HEK293 (cell line): ENCODE data around the gene BMAL1.

ENCODE experiments used
- GLI4 ChIP-seq: fragments of 450-650 bp; formaldehyde crosslinking; IDR thresholded peaks from 2 replicates; pipeline ENCODE4 v1.5.1; 2016; ENCODE audit warnings: missing biosample characterization, missing genetic modification characterization
- MZF1 ChIP-seq: fragments of 450-650 bp; formaldehyde crosslinking; IDR thresholded peaks from 2 replicates; pipeline ENCODE4 v1.5.1; 2017; ENCODE audit warnings: missing biosample characterization, missing genetic modification characterization, borderline replicate concordance
- ZBTB20 ChIP-seq: fragments of 450-650 bp; formaldehyde crosslinking; IDR thresholded peaks from 2 replicates; pipeline ENCODE4 v1.5.1; 2016; ENCODE audit warnings: missing biosample characterization, missing genetic modification characterization
- ZBTB48 ChIP-seq: fragments of 450-650 bp; formaldehyde crosslinking; IDR thresholded peaks from 2 replicates; pipeline ENCODE4 v1.5.1; 2016; ENCODE audit warnings: missing biosample characterization, missing genetic modification characterization
- ZNF274 ChIP-seq, 2 experiments: fragments of 200-500 bp in 1 of 2; fragments of 450-650 bp in 1 of 2; sonication (Bioruptor generic) in 1 of 2; formaldehyde crosslinking in 1 of 2; IDR thresholded peaks; 2 replicates each; pipeline versions ENCODE4 v1.5.1 to v1.6.1; 2014 to 2016; ENCODE audit warnings: borderline replicate concordance in 1 of 2, inconsistent platforms in 1 of 2, low read length in 1 of 2, missing biosample characterization in 1 of 2, missing genetic modification characterization in 1 of 2
- ZNF394 ChIP-seq: fragments of 450-650 bp; formaldehyde crosslinking; IDR thresholded peaks from 2 replicates; pipeline ENCODE4 v1.5.1; 2016; ENCODE audit warnings: missing biosample characterization, missing genetic modification characterization, mild to moderate bottlenecking, moderate library complexity, borderline replicate concordance
- ZNF416 ChIP-seq: fragments of 450-650 bp; formaldehyde crosslinking; IDR thresholded peaks from 2 replicates; pipeline ENCODE4 v1.5.1; 2016; ENCODE audit warnings: missing biosample characterization, missing genetic modification characterization
- ZNF701 ChIP-seq: fragments of 450-650 bp; formaldehyde crosslinking; IDR thresholded peaks from 2 replicates; pipeline ENCODE4 v1.5.1; 2016; ENCODE audit warnings: missing biosample characterization, missing genetic modification characterization
- ZNF785 ChIP-seq: fragments of 450-650 bp; formaldehyde crosslinking; IDR thresholded peaks from 2 replicates; pipeline ENCODE4 v1.5.1; 2016; ENCODE audit warnings: missing biosample characterization, missing genetic modification characterization
- TF ChIP-seq, protein P1 (sequence below): fragments of 450-650 bp; formaldehyde crosslinking; IDR thresholded peaks from 2 replicates; pipeline ENCODE4 v1.5.1; 2016; ENCODE audit warnings: missing biosample characterization, missing genetic modification characterization
- TF ChIP-seq, protein P2 (sequence below): fragments of 450-650 bp; formaldehyde crosslinking; IDR thresholded peaks from 2 replicates; pipeline ENCODE4 v1.5.1; 2016; ENCODE audit warnings: missing biosample characterization, missing genetic modification characterization
- TF ChIP-seq, protein P3 (sequence below): fragments of 450-650 bp; formaldehyde crosslinking; IDR thresholded peaks from 2 replicates; pipeline ENCODE4 v1.5.1; 2016; ENCODE audit warnings: missing biosample characterization, missing genetic modification characterization, low read depth
- TF ChIP-seq, protein P4 (sequence below): sonication (generic); formaldehyde crosslinking; IDR thresholded peaks from 2 replicates; pipeline ENCODE4 v1.8.1; 2022; ENCODE audit warnings: mild to moderate bottlenecking, moderate library complexity, missing genetic modification reagents

DNA sequence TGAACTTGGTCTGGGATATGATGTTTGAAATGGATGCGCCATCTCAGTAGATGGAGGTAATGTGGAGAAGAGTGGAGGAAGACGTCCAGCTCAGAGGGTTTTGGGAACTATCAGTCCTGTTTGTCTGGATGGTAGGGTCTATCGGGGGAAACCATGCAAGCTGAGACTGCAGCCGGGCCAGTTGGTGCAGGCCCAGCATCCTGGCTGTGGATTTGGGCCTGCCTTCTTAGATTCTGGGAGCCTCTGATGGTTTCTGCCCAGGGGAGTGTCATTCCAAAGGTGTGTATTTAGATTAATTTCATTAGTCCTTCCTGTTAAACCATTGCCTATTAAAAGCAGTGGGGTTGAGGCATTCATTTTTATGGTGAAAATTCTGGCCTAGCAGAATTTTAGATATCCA, 31.6 kb downstream of the BMAL1 start:
- TF ChIP-seq, protein P1, sequence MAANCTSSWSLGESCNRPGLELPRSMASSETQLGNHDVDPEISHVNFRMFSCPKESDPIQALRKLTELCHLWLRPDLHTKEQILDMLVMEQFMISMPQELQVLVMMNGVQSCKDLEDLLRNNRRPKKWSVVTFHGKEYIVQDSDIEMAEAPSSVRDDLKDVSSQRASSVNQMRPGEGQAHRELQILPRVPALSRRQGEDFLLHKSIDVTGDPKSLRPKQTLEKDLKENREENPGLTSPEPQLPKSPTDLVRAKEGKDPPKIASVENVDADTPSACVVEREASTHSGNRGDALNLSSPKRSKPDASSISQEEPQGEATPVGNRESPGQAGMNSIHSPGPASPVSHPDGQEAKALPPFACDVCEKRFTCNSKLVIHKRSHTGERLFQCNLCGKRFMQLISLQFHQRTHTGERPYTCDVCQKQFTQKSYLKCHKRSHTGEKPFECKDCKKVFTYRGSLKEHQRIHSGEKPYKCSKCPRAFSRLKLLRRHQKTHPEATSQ (tag by site-specific recombination), result no peak
- no peak for TF ChIP-seq GLI4 (tag by site-specific recombination)
- TF ChIP-seq, protein P2, sequence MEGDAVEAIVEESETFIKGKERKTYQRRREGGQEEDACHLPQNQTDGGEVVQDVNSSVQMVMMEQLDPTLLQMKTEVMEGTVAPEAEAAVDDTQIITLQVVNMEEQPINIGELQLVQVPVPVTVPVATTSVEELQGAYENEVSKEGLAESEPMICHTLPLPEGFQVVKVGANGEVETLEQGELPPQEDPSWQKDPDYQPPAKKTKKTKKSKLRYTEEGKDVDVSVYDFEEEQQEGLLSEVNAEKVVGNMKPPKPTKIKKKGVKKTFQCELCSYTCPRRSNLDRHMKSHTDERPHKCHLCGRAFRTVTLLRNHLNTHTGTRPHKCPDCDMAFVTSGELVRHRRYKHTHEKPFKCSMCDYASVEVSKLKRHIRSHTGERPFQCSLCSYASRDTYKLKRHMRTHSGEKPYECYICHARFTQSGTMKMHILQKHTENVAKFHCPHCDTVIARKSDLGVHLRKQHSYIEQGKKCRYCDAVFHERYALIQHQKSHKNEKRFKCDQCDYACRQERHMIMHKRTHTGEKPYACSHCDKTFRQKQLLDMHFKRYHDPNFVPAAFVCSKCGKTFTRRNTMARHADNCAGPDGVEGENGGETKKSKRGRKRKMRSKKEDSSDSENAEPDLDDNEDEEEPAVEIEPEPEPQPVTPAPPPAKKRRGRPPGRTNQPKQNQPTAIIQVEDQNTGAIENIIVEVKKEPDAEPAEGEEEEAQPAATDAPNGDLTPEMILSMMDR, result no peak
- TF ChIP-seq ZBTB48 (tag by site-specific recombination), result no peak
- TF ChIP-seq ZBTB20, result no peak
- TF ChIP-seq ZNF274 (IDR thresholded peaks at IDR 0.05; ENCODE audit: low read length), result no peak
- TF ChIP-seq ZNF274 (tag by site-specific recombination; IDR thresholded peaks at IDR 0.05; ENCODE audit: borderline replicate concordance), result no peak
- TF ChIP-seq ZNF785 (tag by site-specific recombination), result no peak
- TF ChIP-seq, protein P3, sequence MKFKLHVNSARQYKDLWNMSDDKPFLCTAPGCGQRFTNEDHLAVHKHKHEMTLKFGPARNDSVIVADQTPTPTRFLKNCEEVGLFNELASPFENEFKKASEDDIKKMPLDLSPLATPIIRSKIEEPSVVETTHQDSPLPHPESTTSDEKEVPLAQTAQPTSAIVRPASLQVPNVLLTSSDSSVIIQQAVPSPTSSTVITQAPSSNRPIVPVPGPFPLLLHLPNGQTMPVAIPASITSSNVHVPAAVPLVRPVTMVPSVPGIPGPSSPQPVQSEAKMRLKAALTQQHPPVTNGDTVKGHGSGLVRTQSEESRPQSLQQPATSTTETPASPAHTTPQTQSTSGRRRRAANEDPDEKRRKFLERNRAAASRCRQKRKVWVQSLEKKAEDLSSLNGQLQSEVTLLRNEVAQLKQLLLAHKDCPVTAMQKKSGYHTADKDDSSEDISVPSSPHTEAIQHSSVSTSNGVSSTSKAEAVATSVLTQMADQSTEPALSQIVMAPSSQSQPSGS (tag by site-specific recombination), result no peak
- no peak for TF ChIP-seq ZNF394
- TF ChIP-seq ZNF701 (tag by site-specific recombination), result no peak
- no peak for TF ChIP-seq ZNF416
- TF ChIP-seq MZF1 (tag by site-specific recombination), result no peak
- TF ChIP-seq, protein P4, sequence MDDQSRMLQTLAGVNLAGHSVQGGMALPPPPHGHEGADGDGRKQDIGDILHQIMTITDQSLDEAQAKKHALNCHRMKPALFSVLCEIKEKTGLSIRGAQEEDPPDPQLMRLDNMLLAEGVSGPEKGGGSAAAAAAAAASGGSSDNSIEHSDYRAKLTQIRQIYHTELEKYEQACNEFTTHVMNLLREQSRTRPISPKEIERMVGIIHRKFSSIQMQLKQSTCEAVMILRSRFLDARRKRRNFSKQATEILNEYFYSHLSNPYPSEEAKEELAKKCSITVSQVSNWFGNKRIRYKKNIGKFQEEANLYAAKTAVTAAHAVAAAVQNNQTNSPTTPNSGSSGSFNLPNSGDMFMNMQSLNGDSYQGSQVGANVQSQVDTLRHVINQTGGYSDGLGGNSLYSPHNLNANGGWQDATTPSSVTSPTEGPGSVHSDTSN, result no peak
